MCF 10A (cell line): ENCODE measurements around the gene ACVR2B. TPM values are rescaled to one million over a fixed set of nuclear protein-coding genes. Genes with fewer than 3 reads are reported as not detected.

ENCODE experiments used
- BruUV-seq: library from RNA; stranded (reverse); fragments of 400-500 nt; replicated peaks from 2 replicates; lab custom pipeline; 2021; lab: Mats Ljungman, UMichigan
- CTCF ChIA-PET: fragments of 300-600 bp; sonication (Branson Sonifier 250); formaldehyde crosslinking; extraction: SDS; loops from one replicate; lab custom pipeline; 2021; ENCODE audit warnings: antibody characterized with exemption, inconsistent platforms; lab: Yijun Ruan, JAX
- POLR2A ChIA-PET: fragments of 300-600, 350-650 bp; sonication (Branson Sonifier 250); formaldehyde crosslinking; extraction: SDS; loops from one replicate; lab custom pipeline; 2020; ENCODE audit warnings: antibody characterized with exemption, inconsistent platforms; lab: Yijun Ruan, JAX
- DNase-seq: peaks from one replicate; pipeline ENCODE4 v3.0.0-alpha.2; 2018; ENCODE audit not compliant: unreplicated experiment
- H3K27ac Mint-ChIP-seq: one replicate; pipeline ENCODE4 v1.8.0; 2022; ENCODE audit warnings: mild to moderate bottlenecking, low read depth, mixed read lengths; ENCODE audit not compliant: unreplicated experiment
- H3K27me3 Mint-ChIP-seq: one replicate; pipeline ENCODE4 v1.8.0; 2022; ENCODE audit warnings: mixed read lengths; ENCODE audit not compliant: insufficient read depth, unreplicated experiment
- H3K36me3 Mint-ChIP-seq: one replicate; pipeline ENCODE4 v1.8.0; 2022; ENCODE audit warnings: mild to moderate bottlenecking, moderate library complexity, mixed read lengths; ENCODE audit not compliant: insufficient read depth, unreplicated experiment
- H3K4me1 Mint-ChIP-seq: one replicate; pipeline ENCODE4 v1.8.0; 2022; ENCODE audit warnings: mixed read lengths; ENCODE audit not compliant: insufficient read depth, unreplicated experiment
- H3K4me3 Mint-ChIP-seq: one replicate; pipeline ENCODE4 v1.8.0; 2022; ENCODE audit warnings: mild to moderate bottlenecking, moderate library complexity, mixed read lengths; ENCODE audit not compliant: unreplicated experiment
- H3K9me3 Mint-ChIP-seq: one replicate; pipeline ENCODE4 v1.8.0; 2022; ENCODE audit warnings: mixed read lengths; ENCODE audit not compliant: unreplicated experiment
- intact Hi-C: fragments of 100-400 bp; cut with micrococcal nuclease; formaldehyde crosslinking; loops from 2 replicates; pipeline ENCODE4 v1.14.1; 2022
- total RNA-seq: library from RNA; stranded (reverse); gene quantifications from 2 replicates; pipeline ENCODE4 v1.2.3, GENCODE V29; 2022
- TF ChIP-seq, protein P1 (sequence below): fragments of 200-600 bp; IDR thresholded peaks from one replicate; pipeline ENCODE4 v1.8.0; 2022; ENCODE audit warnings: antibody characterized with exemption, mild to moderate bottlenecking; ENCODE audit not compliant: unreplicated experiment

ACVR2B gene
- total RNA-seq, 1 experiment from 2014 or later = 3.6 TPM

- ChIA-PET CTCF (interaction anchor here (2.4 kb wide), 1 partner anchor 108 kb away, joined by 27 read pairs; the partner anchor contains the start of gene XYLB), POLR2A (interaction anchor here (0.8 to 1.3 kb wide), 5 partner anchors 25 to 110 kb away, joined by 3 to 4 read pairs (median 3); no protein-coding TSS in a partner anchor)
- intact Hi-C loops = loop anchor here (2.0 kb wide), 1 partner anchor 108 kb away; the partner anchor contains the start of gene XYLB
- DNase-seq = peak; percentile 27
- peaks cover 8% of the 10 kb centered on the region for H3K4me1 Mint-ChIP-seq
- peaks cover 6% of the 10 kb centered on the region for H3K9me3 Mint-ChIP-seq
- H3K36me3 Mint-ChIP-seq = no peaks in the 10 kb centered on the region
- no peaks in the 10 kb centered on the region for H3K27me3 Mint-ChIP-seq
- BruUV-seq = no TSS peak
- peak overlapping the region; percentile 88 for H3K27ac Mint-ChIP-seq
- TF ChIP-seq, protein P1, sequence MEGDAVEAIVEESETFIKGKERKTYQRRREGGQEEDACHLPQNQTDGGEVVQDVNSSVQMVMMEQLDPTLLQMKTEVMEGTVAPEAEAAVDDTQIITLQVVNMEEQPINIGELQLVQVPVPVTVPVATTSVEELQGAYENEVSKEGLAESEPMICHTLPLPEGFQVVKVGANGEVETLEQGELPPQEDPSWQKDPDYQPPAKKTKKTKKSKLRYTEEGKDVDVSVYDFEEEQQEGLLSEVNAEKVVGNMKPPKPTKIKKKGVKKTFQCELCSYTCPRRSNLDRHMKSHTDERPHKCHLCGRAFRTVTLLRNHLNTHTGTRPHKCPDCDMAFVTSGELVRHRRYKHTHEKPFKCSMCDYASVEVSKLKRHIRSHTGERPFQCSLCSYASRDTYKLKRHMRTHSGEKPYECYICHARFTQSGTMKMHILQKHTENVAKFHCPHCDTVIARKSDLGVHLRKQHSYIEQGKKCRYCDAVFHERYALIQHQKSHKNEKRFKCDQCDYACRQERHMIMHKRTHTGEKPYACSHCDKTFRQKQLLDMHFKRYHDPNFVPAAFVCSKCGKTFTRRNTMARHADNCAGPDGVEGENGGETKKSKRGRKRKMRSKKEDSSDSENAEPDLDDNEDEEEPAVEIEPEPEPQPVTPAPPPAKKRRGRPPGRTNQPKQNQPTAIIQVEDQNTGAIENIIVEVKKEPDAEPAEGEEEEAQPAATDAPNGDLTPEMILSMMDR = no peak
- peak overlapping the region; percentile 89 for H3K4me3 Mint-ChIP-seq
Observed at GRCh38 chr3:38454178-38454883, 641 bp downstream of the ACVR2B start.

GRCh38 chr3:38454884-38455638 is 1.4 kb downstream of the ACVR2B start:
- BruUV-seq = no TSS peak
- ChIA-PET POLR2A (interaction anchor here (0.8 to 1.7 kb wide), 7 partner anchors 11 to 111 kb away, joined by 3 to 6 read pairs (median 3); no protein-coding TSS in a partner anchor), CTCF (interaction anchor here (0.6 to 2.4 kb wide), 4 partner anchors 25 to 262 kb away, joined by 3 to 27 read pairs (median 6); partner anchors contain the start of gene XYLB)
- intact Hi-C loops = loop anchor here (2.0 kb wide), 1 partner anchor 108 kb away; the partner anchor contains the start of gene XYLB
- Mint-ChIP-seq H3K4me3 (peak overlapping the region; percentile 89), H3K27ac (peak overlapping the region; percentile 88), H3K9me3 (peaks cover 6% of the 10 kb centered on the region), H3K4me1 (peaks cover 13% of the 10 kb centered on the region), H3K27me3 (no peaks in the 10 kb centered on the region), H3K36me3 (no peaks in the 10 kb centered on the region)
- TF ChIP-seq, protein P1 = no peak
- peak; percentile 78 for DNase-seq

- CTCF ChIA-PET = interaction anchor here (0.6 to 2.4 kb wide), 5 partner anchors 25 to 263 kb away, joined by 3 to 27 read pairs (median 4); partner anchors contain the start of genes EXOG and XYLB
- POLR2A ChIA-PET = interaction anchor here (0.7 to 1.7 kb wide), 5 partner anchors 10 to 319 kb away, joined by 3 to 6 read pairs (median 3); partner anchors contain the start of gene ACAA1
- peaks cover 14% of the 10 kb centered on the region for H3K4me1 Mint-ChIP-seq
- no peaks in the 10 kb centered on the region for H3K36me3 Mint-ChIP-seq
- BruUV-seq = no TSS peak
- DNase-seq = no peak
- H3K27me3 Mint-ChIP-seq = no peaks in the 10 kb centered on the region
- H3K9me3 Mint-ChIP-seq = peaks cover 2% of the 10 kb centered on the region
- H3K27ac Mint-ChIP-seq = no peak overlapping the region
- intact Hi-C loops = loop anchor here (2.0 kb wide), 1 partner anchor 109 kb away; the partner anchor contains the start of gene XYLB
- H3K4me3 Mint-ChIP-seq = peak overlapping the region; percentile 89
- TF ChIP-seq, protein P1 = no peak
Observed at GRCh38 chr3:38455639-38456430, 2.1 kb downstream of the ACVR2B start.
